Gastroesophageal sphincter (tissue), 3 donors: ENCODE measurements around the gene PCSK1N.

Experiments
- POLR2A ChIP-seq, 2 donors: fragments of 450-650 bp; IDR thresholded peaks; one replicate each; pipeline ENCODE4 v1.6.1; 2017; ENCODE audit warnings: antibody characterized with exemption in 2 of 2, mild to moderate bottlenecking in 2 of 2, moderate library complexity in 1 of 2
- POLR2AphosphoS5 ChIP-seq: sonication (generic); formaldehyde crosslinking; IDR thresholded peaks from one replicate; pipeline ENCODE4 v1.6.1; 2017; ENCODE audit warnings: antibody characterized with exemption
- TF ChIP-seq, protein P1 (sequence below), 4 experiments: fragments of 200-600 bp in 2 of 4; fragments of 450-650 bp in 2 of 4; sonication (generic) in 1 of 4; IDR thresholded peaks; one replicate each; pipeline ENCODE4 v1.5.1; 2017 to 2019; ENCODE audit warnings: antibody characterized with exemption in 4 of 4, mild to moderate bottlenecking in 2 of 4, moderate library complexity in 2 of 4

DNA sequence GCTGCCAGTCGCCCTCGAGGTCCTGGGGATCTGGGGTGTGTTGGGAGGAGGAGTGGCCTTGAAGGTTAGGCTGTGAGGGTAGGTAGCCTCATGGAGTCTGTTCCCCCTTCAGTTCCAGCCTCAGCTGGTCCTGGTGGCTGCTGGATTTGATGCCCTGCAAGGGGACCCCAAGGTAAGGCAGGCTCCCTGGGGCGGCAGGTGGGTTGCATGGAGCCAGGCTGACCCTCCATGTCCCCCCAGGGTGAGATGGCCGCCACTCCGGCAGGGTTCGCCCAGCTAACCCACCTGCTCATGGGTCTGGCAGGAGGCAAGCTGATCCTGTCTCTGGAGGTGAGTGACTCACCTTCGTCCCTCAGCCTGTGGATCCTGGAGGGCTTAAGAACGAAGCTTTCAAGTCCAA lies 20.7 kb downstream of the PCSK1N start:
- TF ChIP-seq, protein P1, sequence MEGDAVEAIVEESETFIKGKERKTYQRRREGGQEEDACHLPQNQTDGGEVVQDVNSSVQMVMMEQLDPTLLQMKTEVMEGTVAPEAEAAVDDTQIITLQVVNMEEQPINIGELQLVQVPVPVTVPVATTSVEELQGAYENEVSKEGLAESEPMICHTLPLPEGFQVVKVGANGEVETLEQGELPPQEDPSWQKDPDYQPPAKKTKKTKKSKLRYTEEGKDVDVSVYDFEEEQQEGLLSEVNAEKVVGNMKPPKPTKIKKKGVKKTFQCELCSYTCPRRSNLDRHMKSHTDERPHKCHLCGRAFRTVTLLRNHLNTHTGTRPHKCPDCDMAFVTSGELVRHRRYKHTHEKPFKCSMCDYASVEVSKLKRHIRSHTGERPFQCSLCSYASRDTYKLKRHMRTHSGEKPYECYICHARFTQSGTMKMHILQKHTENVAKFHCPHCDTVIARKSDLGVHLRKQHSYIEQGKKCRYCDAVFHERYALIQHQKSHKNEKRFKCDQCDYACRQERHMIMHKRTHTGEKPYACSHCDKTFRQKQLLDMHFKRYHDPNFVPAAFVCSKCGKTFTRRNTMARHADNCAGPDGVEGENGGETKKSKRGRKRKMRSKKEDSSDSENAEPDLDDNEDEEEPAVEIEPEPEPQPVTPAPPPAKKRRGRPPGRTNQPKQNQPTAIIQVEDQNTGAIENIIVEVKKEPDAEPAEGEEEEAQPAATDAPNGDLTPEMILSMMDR (IDR thresholded peaks at IDR 0.05): no peak
- no peak for TF ChIP-seq POLR2A (IDR thresholded peaks at IDR 0.05)
- TF ChIP-seq POLR2AphosphoS5: no peak
